Dermis blood vessel endothelial cell (primary cell): ENCODE data around the gene DNTTIP2. TPM values are rescaled to one million over a fixed set of nuclear protein-coding genes. Genes with fewer than 3 reads are reported as not detected.
"Not testable (repeated sequence)": the region's sequence is repeated elsewhere in the genome, so short reads cannot be mapped to it uniquely, and the experiment has no call there.

Experiments used
- DNase-seq: peaks from one replicate; pipeline ENCODE4 v3.0.0; 2010
- total RNA-seq: library from RNA; depleted of rRNA; stranded (reverse); fragments of >200 nt; gene quantifications from 2 replicates; pipeline ENCODE4 v1.2.3, GENCODE V29; 2014

Gene DNTTIP2
- total RNA-seq, 1 donor from 2014 or later = 33.2 TPM

- DNase-seq = peak; percentile 66
These were observed 4.9 kb downstream of the DNTTIP2 start for GRCh38 chr1:93874025-93874651.

GRCh38 chr1:93871366-93871765 is 7.6 kb downstream of the DNTTIP2 start:
- no peak for DNase-seq

- no peak for DNase-seq
These were observed 9.4 kb downstream of the DNTTIP2 start for GRCh38 chr1:93869653-93870052.

- not testable (repeated sequence) for DNase-seq
These were observed 10.5 kb downstream of the DNTTIP2 start for GRCh38 chr1:93868492-93868891.

GRCh38 chr1:93865253-93865652 is 13.8 kb downstream of the DNTTIP2 start:
- no peak for DNase-seq

GRCh38 chr1:93864175-93864574 is 14.8 kb downstream of the DNTTIP2 start:
- peak; percentile 48 for DNase-seq

- not testable (repeated sequence) for DNase-seq
These were observed 21.4 kb downstream of the DNTTIP2 start for GRCh38 chr1:93857653-93858052.

- DNase-seq = not testable (repeated sequence)
These were observed 23.0 kb downstream of the DNTTIP2 start for GRCh38 chr1:93855983-93856382.

- no peak for DNase-seq
These were observed 25.1 kb downstream of the DNTTIP2 start for GRCh38 chr1:93853940-93854339.

GRCh38 chr1:93851878-93852277 is 27.1 kb downstream of the DNTTIP2 start:
- DNase-seq = no peak

- DNase-seq = no peak
These were observed 27.7 kb downstream of the DNTTIP2 start for GRCh38 chr1:93851327-93851712.

GRCh38 chr1:93850687-93851326 is 28.2 kb downstream of the DNTTIP2 start:
- DNase-seq = peak; percentile 76

GRCh38 chr1:93848350-93848883 is 30.6 kb downstream of the DNTTIP2 start:
- DNase-seq = no peak

- DNase-seq = peak; percentile 70
These were observed 31.2 kb downstream of the DNTTIP2 start for GRCh38 chr1:93847811-93848288.

GRCh38 chr1:93846992-93847810 is 31.8 kb downstream of the DNTTIP2 start:
- peak; percentile 94 for DNase-seq

GRCh38 chr1:93846206-93846991 is 32.6 kb downstream of the DNTTIP2 start:
- peak; percentile 89 for DNase-seq

GRCh38 chr1:93845538-93846205 is 33.3 kb downstream of the DNTTIP2 start:
- peak; percentile 91 for DNase-seq

- DNase-seq = peak; percentile 90
These were observed 34.6 kb downstream of the DNTTIP2 start for GRCh38 chr1:93844262-93845045.

- DNase-seq = no peak
These were observed 36.1 kb downstream of the DNTTIP2 start for GRCh38 chr1:93842750-93843500.

- no peak for DNase-seq
These were observed 37.2 kb downstream of the DNTTIP2 start for GRCh38 chr1:93841771-93842170.
